ENCODE data around the gene ZHX3. TPM values are rescaled to one million over a fixed set of nuclear protein-coding genes. Genes with fewer than 3 reads are reported as not detected.

The ZHX3 gene
- total and polyA plus RNA-seq, 2 of the 13 experiments (the other 11 are each of a cell fraction or from before 2014, with no cell fraction given) = 8.4 to 11.7 TPM

DNA sequence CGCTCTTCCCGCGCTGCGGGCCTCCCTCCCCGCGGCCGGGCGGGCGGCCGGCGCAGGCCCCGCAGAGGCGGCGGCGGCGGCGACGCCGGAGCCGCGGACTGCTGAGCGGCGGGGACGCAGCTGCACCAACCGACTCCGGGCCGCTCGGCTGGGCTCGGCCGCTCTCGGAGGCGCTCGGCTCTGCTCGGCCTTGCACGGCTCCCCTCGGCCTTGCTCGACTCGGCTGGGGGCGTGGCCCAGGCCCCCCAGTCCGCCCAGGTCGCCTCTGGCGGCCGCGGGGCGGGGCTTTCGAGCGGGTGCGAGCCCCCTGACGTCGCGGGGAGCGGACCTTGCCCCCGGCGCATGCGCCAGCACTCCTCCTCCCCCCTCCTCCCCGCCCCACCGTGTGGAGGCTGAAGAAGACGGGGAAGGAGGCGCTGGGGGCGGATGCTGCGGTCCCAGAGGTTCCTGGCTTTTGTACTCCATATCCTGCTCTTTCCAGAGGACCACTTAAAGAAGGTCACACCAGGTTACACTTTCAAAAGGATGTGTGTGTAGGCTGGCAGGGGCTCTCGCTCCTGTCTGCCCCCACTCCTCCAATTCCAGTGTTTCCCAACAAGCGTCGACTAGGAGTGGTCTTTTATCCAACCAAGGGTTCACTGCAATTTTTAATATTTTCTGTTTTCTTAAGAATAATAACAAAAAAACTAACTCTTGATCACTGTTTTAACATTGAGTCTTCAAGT is at the start of gene ZHX3 (continued):
- peak; percentile 82 for TF ChIP-seq ZNF281 (CRISPR knock-in tag; IDR thresholded peaks at IDR 0.05; ENCODE audit: borderline replicate concordance)
- peak; percentile 66; the same call in 1 of the 2 replicates for TF ChIP-seq IKZF5 (CRISPR knock-in tag; IDR thresholded peaks at IDR 0.05)
- TF ChIP-seq SALL2 (CRISPR knock-in tag; IDR thresholded peaks at IDR 0.05) = peak; percentile 69
- no peak for TF ChIP-seq FIP1L1 (IDR thresholded peaks at IDR 0.05; ENCODE audit: borderline replicate concordance, insufficient read depth, low read depth, low read length)
- TF ChIP-seq, protein P1, sequence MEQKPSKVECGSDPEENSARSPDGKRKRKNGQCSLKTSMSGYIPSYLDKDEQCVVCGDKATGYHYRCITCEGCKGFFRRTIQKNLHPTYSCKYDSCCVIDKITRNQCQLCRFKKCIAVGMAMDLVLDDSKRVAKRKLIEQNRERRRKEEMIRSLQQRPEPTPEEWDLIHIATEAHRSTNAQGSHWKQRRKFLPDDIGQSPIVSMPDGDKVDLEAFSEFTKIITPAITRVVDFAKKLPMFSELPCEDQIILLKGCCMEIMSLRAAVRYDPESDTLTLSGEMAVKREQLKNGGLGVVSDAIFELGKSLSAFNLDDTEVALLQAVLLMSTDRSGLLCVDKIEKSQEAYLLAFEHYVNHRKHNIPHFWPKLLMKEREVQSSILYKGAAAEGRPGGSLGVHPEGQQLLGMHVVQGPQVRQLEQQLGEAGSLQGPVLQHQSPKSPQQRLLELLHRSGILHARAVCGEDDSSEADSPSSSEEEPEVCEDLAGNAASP (CRISPR knock-in tag; IDR thresholded peaks at IDR 0.05; ENCODE audit: borderline replicate concordance) = peak; percentile 44; the same call in 1 of the 2 replicates
- no peak for TF ChIP-seq ARNT (IDR thresholded peaks at IDR 0.05)
- peak; percentile 75; the same call in 1 of the 2 replicates for TF ChIP-seq ZNF556 (CRISPR knock-in tag; IDR thresholded peaks at IDR 0.05; ENCODE audit: borderline replicate concordance)
- TF ChIP-seq ATF3 (CRISPR knock-in tag; IDR thresholded peaks at IDR 0.05) = 0 out of 2 replicates have a peak, but pooled peaks have one; percentile 45
- no peak for TF ChIP-seq ATF1 (CRISPR knock-in tag; IDR thresholded peaks at IDR 0.05)
- TF ChIP-seq GABPB1 (CRISPR knock-in tag; IDR thresholded peaks at IDR 0.05) = peak; percentile 26; the same call in 1 of the 2 replicates
- TF ChIP-seq NR1H2 (CRISPR knock-in tag; IDR thresholded peaks at IDR 0.05; ENCODE audit: borderline replicate concordance, low read depth) = no peak
- peak; percentile 76 for TF ChIP-seq KAT8 (CRISPR knock-in tag; IDR thresholded peaks at IDR 0.05)
- TF ChIP-seq ZNF329 (CRISPR knock-in tag; IDR thresholded peaks at IDR 0.05; ENCODE audit: low read depth) = 0 out of 2 replicates have a peak, but pooled peaks have one; percentile 40
- no peak for TF ChIP-seq GRHL1 (CRISPR knock-in tag; conservative IDR thresholded peaks at IDR 0.05)
- TF ChIP-seq CENPX (CRISPR knock-in tag; IDR thresholded peaks at IDR 0.05) = no peak
- TF ChIP-seq RXRB (CRISPR knock-in tag; IDR thresholded peaks at IDR 0.05; ENCODE audit: borderline replicate concordance) = peak; percentile 72
- 0 out of 2 replicates have a peak, but pooled peaks have one; percentile 10 for TF ChIP-seq NR3C1 (CRISPR knock-in tag; IDR thresholded peaks at IDR 0.05)
- no peak for TF ChIP-seq TRIM22 (IDR thresholded peaks at IDR 0.05)
- TF ChIP-seq ZSCAN25 (CRISPR knock-in tag; IDR thresholded peaks at IDR 0.05) = peak; percentile 61; the same call in 1 of the 2 replicates
- peak; percentile 38; the same call in 1 of the 2 replicates for TF ChIP-seq MEIS1 (CRISPR knock-in tag; IDR thresholded peaks at IDR 0.05; ENCODE audit: borderline replicate concordance)
